ENCODE data around the gene CCDC34. TPM values are rescaled to one million over a fixed set of nuclear protein-coding genes. Genes with fewer than 3 reads are reported as not detected.
A peak's percentile ranks its signal among the peaks of the same experiment; 100 is the strongest.

The CCDC34 gene
- total and polyA plus RNA-seq, 4 donors = 1.1 to 10.5 (median 1.5) TPM

- TF ChIP-seq RAD21 (IDR thresholded peaks at IDR 0.05) (peak; percentile 83 to 89), NR2F2 (IDR thresholded peaks at IDR 0.05) (no peak), HNF4A (conservative IDR thresholded peaks at IDR 0.05) (peak in 1 of 2 donors; percentile 26), SP1 (IDR thresholded peaks at IDR 0.05) (no peak), HNF4G (IDR thresholded peaks at IDR 0.05) (no peak), TAF1 (conservative IDR thresholded peaks at IDR 0.05) (no peak), RXRA (IDR thresholded peaks at IDR 0.05) (peak in 1 of 2 donors; percentile 20), CTCF (IDR thresholded peaks at IDR 0.05; ENCODE audit: low read depth, low read length, missing input control) (peak; percentile 52), EGR1 (IDR thresholded peaks at IDR 0.05; ENCODE audit: low read depth in 2 of 2) (no peak), YY1 (IDR thresholded peaks at IDR 0.05) (no peak), JUND (IDR thresholded peaks at IDR 0.05) (no peak), GABPA (IDR thresholded peaks at IDR 0.05 in 1 of 2, conservative IDR thresholded peaks at IDR 0.05 in 1 of 2) (no peak), ZBTB33 (IDR thresholded peaks at IDR 0.05) (no peak), FOXA2 (IDR thresholded peaks at IDR 0.05) (peak; percentile 9), FOXA1 (IDR thresholded peaks at IDR 0.05) (no peak), ATF3 (IDR thresholded peaks at IDR 0.05) (no peak)
- TF ChIP-seq, protein P1, sequence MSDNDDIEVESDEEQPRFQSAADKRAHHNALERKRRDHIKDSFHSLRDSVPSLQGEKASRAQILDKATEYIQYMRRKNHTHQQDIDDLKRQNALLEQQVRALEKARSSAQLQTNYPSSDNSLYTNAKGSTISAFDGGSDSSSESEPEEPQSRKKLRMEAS (IDR thresholded peaks at IDR 0.05) = no peak
- TF ChIP-seq, protein P2, sequence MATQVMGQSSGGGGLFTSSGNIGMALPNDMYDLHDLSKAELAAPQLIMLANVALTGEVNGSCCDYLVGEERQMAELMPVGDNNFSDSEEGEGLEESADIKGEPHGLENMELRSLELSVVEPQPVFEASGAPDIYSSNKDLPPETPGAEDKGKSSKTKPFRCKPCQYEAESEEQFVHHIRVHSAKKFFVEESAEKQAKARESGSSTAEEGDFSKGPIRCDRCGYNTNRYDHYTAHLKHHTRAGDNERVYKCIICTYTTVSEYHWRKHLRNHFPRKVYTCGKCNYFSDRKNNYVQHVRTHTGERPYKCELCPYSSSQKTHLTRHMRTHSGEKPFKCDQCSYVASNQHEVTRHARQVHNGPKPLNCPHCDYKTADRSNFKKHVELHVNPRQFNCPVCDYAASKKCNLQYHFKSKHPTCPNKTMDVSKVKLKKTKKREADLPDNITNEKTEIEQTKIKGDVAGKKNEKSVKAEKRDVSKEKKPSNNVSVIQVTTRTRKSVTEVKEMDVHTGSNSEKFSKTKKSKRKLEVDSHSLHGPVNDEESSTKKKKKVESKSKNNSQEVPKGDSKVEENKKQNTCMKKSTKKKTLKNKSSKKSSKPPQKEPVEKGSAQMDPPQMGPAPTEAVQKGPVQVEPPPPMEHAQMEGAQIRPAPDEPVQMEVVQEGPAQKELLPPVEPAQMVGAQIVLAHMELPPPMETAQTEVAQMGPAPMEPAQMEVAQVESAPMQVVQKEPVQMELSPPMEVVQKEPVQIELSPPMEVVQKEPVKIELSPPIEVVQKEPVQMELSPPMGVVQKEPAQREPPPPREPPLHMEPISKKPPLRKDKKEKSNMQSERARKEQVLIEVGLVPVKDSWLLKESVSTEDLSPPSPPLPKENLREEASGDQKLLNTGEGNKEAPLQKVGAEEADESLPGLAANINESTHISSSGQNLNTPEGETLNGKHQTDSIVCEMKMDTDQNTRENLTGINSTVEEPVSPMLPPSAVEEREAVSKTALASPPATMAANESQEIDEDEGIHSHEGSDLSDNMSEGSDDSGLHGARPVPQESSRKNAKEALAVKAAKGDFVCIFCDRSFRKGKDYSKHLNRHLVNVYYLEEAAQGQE (IDR thresholded peaks at IDR 0.05) = no peak
- no peak overlapping the region for H3K4me3 ChIP-seq (ENCODE audit: low read depth in 1 of 3, low read length in 3 of 3)
- no peaks in the 10 kb centered on the region for H3K9me3 ChIP-seq (ENCODE audit: control insufficient read depth in 4 of 4, low read length in 3 of 4)
- peaks cover 0 to 16% (median 13%) of the 10 kb centered on the region in 4 donors for H3K4me1 ChIP-seq (ENCODE audit: control insufficient read depth in 4 of 4, insufficient read depth in 4 of 4, low read length in 3 of 4)
- 43% methylated on average over 3 of the region's 3 CpGs for WGBS
- H3K9ac ChIP-seq (ENCODE audit: low read depth in 1 of 2, low read length in 2 of 2) = no peak overlapping the region
- H3K36me3 ChIP-seq (ENCODE audit: control insufficient read depth in 4 of 4, insufficient read depth in 3 of 4, low read depth in 1 of 4, low read length in 3 of 4) = no peaks in the 10 kb centered on the region
- H3K27me3 ChIP-seq (ENCODE audit: control insufficient read depth in 4 of 4, insufficient read depth in 4 of 4, low read length in 3 of 4) = no peaks in the 10 kb centered on the region
- H3K27ac ChIP-seq (ENCODE audit: low read depth in 1 of 2, low read length in 2 of 2) = no peak overlapping the region
- DNase-seq (ENCODE audit: low spot score) = no peak
These were observed 66.5 kb downstream of the CCDC34 start for GRCh38 chr11:27296497-27296896.

Measured in liver (tissue), 9 donors.